ENCODE results near the gene CEP290. TPM values are rescaled to one million over a fixed set of nuclear protein-coding genes. Genes with fewer than 3 reads are reported as not detected.
A peak's percentile ranks its signal among the peaks of the same experiment; 100 is the strongest.

Gene CEP290
- total RNA-seq, 2 donors from 2014 or later: 19.1 to 34.8 TPM

DNA sequence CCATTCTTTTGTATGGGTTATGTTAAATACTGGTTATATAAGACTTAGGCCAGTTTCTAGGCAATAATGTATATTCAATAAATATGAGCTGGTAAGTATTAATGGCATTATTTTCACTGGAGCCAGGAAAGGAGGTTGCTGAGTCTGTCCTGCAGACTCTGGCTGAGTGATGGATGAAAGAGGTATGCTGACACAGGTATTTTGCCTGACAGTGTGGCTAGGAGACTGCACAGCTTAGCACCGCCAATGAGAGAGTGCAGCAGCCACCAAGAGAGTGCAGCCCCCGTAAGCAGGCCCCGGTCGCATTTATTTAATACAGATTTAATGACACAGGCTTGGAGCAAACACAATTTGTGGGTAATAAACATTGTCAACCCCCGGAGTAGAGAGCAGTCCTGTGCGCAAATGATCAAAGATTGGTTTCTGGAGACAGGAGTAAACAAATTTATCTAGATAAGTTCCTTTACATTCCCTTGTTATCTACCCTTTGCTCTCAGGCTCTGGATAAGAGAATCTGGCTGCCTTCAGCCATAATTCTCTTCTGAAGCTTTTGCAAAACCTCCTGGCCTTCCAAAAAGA lies 37.6 kb upstream of the CEP290 start:
- TF ChIP-seq, protein P1, sequence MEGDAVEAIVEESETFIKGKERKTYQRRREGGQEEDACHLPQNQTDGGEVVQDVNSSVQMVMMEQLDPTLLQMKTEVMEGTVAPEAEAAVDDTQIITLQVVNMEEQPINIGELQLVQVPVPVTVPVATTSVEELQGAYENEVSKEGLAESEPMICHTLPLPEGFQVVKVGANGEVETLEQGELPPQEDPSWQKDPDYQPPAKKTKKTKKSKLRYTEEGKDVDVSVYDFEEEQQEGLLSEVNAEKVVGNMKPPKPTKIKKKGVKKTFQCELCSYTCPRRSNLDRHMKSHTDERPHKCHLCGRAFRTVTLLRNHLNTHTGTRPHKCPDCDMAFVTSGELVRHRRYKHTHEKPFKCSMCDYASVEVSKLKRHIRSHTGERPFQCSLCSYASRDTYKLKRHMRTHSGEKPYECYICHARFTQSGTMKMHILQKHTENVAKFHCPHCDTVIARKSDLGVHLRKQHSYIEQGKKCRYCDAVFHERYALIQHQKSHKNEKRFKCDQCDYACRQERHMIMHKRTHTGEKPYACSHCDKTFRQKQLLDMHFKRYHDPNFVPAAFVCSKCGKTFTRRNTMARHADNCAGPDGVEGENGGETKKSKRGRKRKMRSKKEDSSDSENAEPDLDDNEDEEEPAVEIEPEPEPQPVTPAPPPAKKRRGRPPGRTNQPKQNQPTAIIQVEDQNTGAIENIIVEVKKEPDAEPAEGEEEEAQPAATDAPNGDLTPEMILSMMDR (conservative IDR thresholded peaks at IDR 0.05): no peak

DNA sequence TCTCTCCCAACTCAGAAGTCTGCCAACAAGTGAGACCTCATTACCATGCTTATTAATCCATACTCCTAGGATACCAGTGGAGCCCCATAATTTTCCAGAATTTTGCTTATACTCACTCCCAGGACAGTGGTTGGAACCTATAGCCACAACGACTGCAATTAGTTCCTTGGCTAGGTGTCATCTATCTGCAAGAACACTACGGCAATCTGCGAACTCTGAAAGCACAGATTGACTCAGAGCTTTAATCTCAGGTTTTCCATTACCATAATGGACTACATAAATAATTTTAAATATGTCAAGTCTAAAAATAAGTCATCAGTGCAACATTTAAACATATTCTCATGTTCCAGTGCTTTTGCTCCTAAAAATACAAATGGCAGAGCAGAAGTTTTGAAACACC lies 33.7 kb upstream of the CEP290 start:
- no peaks in the 10 kb centered on the region for H3K27me3 Mint-ChIP-seq (ENCODE audit: insufficient read depth)
- peaks cover 11% of the 10 kb centered on the region for H3K4me1 Mint-ChIP-seq
- Histone ChIP-seq H3K27ac (ENCODE audit: low read depth, low read length) (no peak overlapping the region), H3K4me3 (ENCODE audit: low read length) (no peak overlapping the region), H3K4me1 (ENCODE audit: control insufficient read depth, insufficient read depth, low read length) (no peaks in the 10 kb centered on the region), H3K27me3 (ENCODE audit: control insufficient read depth, insufficient read depth, low read length, poor library complexity, severe bottlenecking) (no peaks in the 10 kb centered on the region), H3K9me3 (ENCODE audit: control insufficient read depth, low read length) (peaks cover 2% of the 10 kb centered on the region), H3K9ac (ENCODE audit: extremely low read depth, low read length, poor library complexity, severe bottlenecking) (no peak overlapping the region), H3K36me3 (ENCODE audit: control insufficient read depth, insufficient read depth, low read length) (peaks cover 56% of the 10 kb centered on the region)
- H3K4me3 Mint-ChIP-seq: no peak overlapping the region
- TF ChIP-seq, protein P1 (conservative IDR thresholded peaks at IDR 0.05): no peak
- 99 to 100% methylated on average over 3 of the region's 3 CpGs for WGBS, 2 experiments (ENCODE audit: insufficient coverage in 1 of 2, insufficient read length in 1 of 2)
- H3K27ac Mint-ChIP-seq: no peak overlapping the region
- DNase-seq: no peak
- H3K36me3 Mint-ChIP-seq (ENCODE audit: low read depth): peaks cover 62% of the 10 kb centered on the region
- H3K9me3 Mint-ChIP-seq: no peaks in the 10 kb centered on the region

More for the DNA sequence above, 37.6 kb upstream of the CEP290 start:
- Histone ChIP-seq H3K9ac (ENCODE audit: extremely low read depth, low read length, poor library complexity, severe bottlenecking) (no peak overlapping the region), H3K27me3 (ENCODE audit: control insufficient read depth, insufficient read depth, low read length, poor library complexity, severe bottlenecking) (no peaks in the 10 kb centered on the region), H3K27ac (ENCODE audit: low read depth, low read length) (no peak overlapping the region), H3K4me1 (ENCODE audit: control insufficient read depth, insufficient read depth, low read length) (no peaks in the 10 kb centered on the region), H3K9me3 (ENCODE audit: control insufficient read depth, low read length) (peaks cover 41% of the 10 kb centered on the region), H3K36me3 (ENCODE audit: control insufficient read depth, insufficient read depth, low read length) (peaks cover 57% of the 10 kb centered on the region), H3K4me3 (ENCODE audit: low read length) (no peak overlapping the region)
- Mint-ChIP-seq H3K4me3 (no peak overlapping the region), H3K36me3 (ENCODE audit: low read depth) (peaks cover 80% of the 10 kb centered on the region), H3K4me1 (peaks cover 11% of the 10 kb centered on the region), H3K9me3 (peaks cover 22% of the 10 kb centered on the region), H3K27ac (peak overlapping the region; percentile 19), H3K27me3 (ENCODE audit: insufficient read depth) (no peaks in the 10 kb centered on the region)
- DNase-seq: peak; percentile 19
- WGBS, 2 experiments (ENCODE audit: insufficient coverage in 1 of 2, insufficient read length in 1 of 2): 88 to 91% methylated on average over 6 of the region's 6 CpGs

DNA sequence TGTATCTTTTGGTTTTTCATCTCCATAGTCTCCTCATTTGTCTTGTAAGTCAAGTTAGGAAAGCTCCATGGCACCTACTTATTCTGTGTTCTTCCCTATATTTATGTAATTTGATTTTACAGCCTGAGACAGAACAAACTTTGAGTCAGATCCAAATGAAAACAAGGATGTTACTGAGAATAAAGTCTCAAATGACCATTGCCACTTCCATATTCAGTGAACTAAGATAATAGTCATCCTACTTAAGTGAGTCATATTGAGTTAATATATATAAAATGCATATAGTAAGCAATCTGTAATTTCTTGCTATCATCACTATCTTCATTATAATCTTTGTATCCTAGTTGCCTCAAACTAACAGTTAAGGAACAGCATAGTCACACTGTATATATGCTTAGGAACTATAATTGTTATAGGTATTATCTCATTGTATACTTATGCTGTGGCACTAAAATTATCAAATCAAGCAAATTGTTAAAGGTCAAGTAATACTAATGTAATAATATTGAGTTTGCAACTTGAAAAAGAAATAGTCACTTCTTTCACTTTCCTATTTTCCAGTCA lies 31.0 kb upstream of the CEP290 start:
- no peaks in the 10 kb centered on the region for H3K27me3 Mint-ChIP-seq (ENCODE audit: insufficient read depth)
- no peak for DNase-seq
- H3K9me3 ChIP-seq (ENCODE audit: control insufficient read depth, low read length): no peaks in the 10 kb centered on the region
- H3K36me3 ChIP-seq (ENCODE audit: control insufficient read depth, insufficient read depth, low read length): peaks cover 62% of the 10 kb centered on the region
- no peak overlapping the region for H3K4me3 ChIP-seq (ENCODE audit: low read length)
- no peaks in the 10 kb centered on the region for H3K9me3 Mint-ChIP-seq
- H3K4me3 Mint-ChIP-seq: no peak overlapping the region
- H3K36me3 Mint-ChIP-seq (ENCODE audit: low read depth): peaks cover 69% of the 10 kb centered on the region
- H3K4me1 Mint-ChIP-seq: peaks cover 5% of the 10 kb centered on the region
- no peaks in the 10 kb centered on the region for H3K27me3 ChIP-seq (ENCODE audit: control insufficient read depth, insufficient read depth, low read length, poor library complexity, severe bottlenecking)
- TF ChIP-seq, protein P1 (conservative IDR thresholded peaks at IDR 0.05): no peak
- no peak overlapping the region for H3K27ac Mint-ChIP-seq
- H3K9ac ChIP-seq (ENCODE audit: extremely low read depth, low read length, poor library complexity, severe bottlenecking): no peak overlapping the region
- H3K27ac ChIP-seq (ENCODE audit: low read depth, low read length): no peak overlapping the region
- H3K4me1 ChIP-seq (ENCODE audit: control insufficient read depth, insufficient read depth, low read length): no peaks in the 10 kb centered on the region

Data from endodermal cell (in vitro differentiated cells).